Vagina (tissue), 2 donors: ENCODE data around the gene BCL11A. TPM values are rescaled to one million over a fixed set of nuclear protein-coding genes. Genes with fewer than 3 reads are reported as not detected.

Experiments
- DNase-seq, 2 donors: peaks; one replicate each; pipeline ENCODE4 v3.0.0-alpha.2; 2017; ENCODE audit errors: extremely low spot score in 2 of 2
- H3K27ac ChIP-seq: fragments of 200-600 bp; sonication (generic); one replicate; pipeline ENCODE4 v1.5.1; 2019
- H3K27me3 ChIP-seq: fragments of 200-600 bp; sonication (generic); one replicate; pipeline ENCODE4 v1.5.1; 2019
- H3K36me3 ChIP-seq, 2 donors: fragments of 200-600 bp; sonication (generic); one replicate each; pipeline ENCODE4 v1.5.1; 2017 to 2019
- H3K4me1 ChIP-seq: fragments of 200-600 bp; sonication (generic); one replicate; pipeline ENCODE4 v1.5.1; 2019
- H3K4me3 ChIP-seq, 2 donors: fragments of 200-600 bp; sonication (generic); 1 replicate in 1 of 2; 2 replicates in 1 of 2; pipeline ENCODE4 v1.5.1; 2016 to 2019
- H3K9me3 ChIP-seq: fragments of 200-600 bp; sonication (generic); one replicate; pipeline ENCODE4 v1.5.1; 2019
- POLR2A ChIP-seq, 2 donors: fragments of 450-650 bp; IDR thresholded peaks; one replicate each; pipeline ENCODE4 v1.6.1; 2017; ENCODE audit warnings: antibody characterized with exemption in 2 of 2, mild to moderate bottlenecking in 2 of 2, moderate library complexity in 2 of 2
- POLR2AphosphoS5 ChIP-seq, 2 donors: sonication (generic); formaldehyde crosslinking; IDR thresholded peaks; one replicate each; pipeline ENCODE4 v1.9.0; 2017; ENCODE audit warnings: antibody characterized with exemption in 2 of 2, mild to moderate bottlenecking in 2 of 2, low read depth in 1 of 2; ENCODE audit not compliant: insufficient read depth in 1 of 2
- intact Hi-C: fragments of 100-400 bp; cut with DNase I; formaldehyde crosslinking; loops from one replicate; pipeline ENCODE4 v1.15.1; 2023
- total RNA-seq: library from RNA; depleted of rRNA; stranded (reverse); fragments of >200 nt; gene quantifications from one replicate; pipeline ENCODE4 v1.2.3, GENCODE V29; 2016
- TF ChIP-seq, protein P1 (sequence below), 3 experiments: fragments of 450-650 bp in 2 of 3; fragments of 200-600 bp in 1 of 3; sonication (generic) in 1 of 3; IDR thresholded peaks; one replicate each; pipeline ENCODE4 v1.5.1; 2017 to 2019; ENCODE audit warnings: antibody characterized with exemption in 3 of 3, mild to moderate bottlenecking in 2 of 3, moderate library complexity in 2 of 3

The BCL11A gene
- total RNA-seq, 1 donor from 2014 or later = 48.4 TPM

DNA sequence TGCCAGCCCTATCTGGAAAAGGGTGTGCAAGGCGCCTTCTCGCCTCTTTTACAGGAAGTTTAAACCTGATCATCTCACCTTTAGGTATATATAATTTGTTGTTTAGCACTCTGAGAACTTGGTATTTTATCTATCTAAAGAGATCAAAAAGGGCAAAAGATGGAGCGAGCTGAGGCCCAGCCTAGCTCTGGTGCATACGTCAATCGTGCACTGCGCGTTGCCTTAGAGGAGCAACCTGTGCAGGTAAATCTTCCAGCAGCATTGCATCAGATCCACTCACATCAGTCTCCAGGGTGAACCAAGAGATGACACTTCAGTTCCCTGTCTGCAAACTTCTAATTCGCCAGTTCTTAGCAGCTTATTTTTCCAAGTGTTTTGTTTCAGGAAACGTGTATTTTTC lies 15.4 kb downstream of the BCL11A start:
- intact Hi-C loops = no loop called here
- peaks cover 40% of the 10 kb centered on the region for H3K4me1 ChIP-seq
- H3K9me3 ChIP-seq = no peaks in the 10 kb centered on the region
- TF ChIP-seq POLR2A (IDR thresholded peaks at IDR 0.05) (no peak), POLR2AphosphoS5 (IDR thresholded peaks at IDR 0.05; ENCODE audit: insufficient read depth in 1 of 2, low read depth in 1 of 2) (no peak)
- TF ChIP-seq, protein P1, sequence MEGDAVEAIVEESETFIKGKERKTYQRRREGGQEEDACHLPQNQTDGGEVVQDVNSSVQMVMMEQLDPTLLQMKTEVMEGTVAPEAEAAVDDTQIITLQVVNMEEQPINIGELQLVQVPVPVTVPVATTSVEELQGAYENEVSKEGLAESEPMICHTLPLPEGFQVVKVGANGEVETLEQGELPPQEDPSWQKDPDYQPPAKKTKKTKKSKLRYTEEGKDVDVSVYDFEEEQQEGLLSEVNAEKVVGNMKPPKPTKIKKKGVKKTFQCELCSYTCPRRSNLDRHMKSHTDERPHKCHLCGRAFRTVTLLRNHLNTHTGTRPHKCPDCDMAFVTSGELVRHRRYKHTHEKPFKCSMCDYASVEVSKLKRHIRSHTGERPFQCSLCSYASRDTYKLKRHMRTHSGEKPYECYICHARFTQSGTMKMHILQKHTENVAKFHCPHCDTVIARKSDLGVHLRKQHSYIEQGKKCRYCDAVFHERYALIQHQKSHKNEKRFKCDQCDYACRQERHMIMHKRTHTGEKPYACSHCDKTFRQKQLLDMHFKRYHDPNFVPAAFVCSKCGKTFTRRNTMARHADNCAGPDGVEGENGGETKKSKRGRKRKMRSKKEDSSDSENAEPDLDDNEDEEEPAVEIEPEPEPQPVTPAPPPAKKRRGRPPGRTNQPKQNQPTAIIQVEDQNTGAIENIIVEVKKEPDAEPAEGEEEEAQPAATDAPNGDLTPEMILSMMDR (IDR thresholded peaks at IDR 0.05) = no peak
- H3K27me3 ChIP-seq = no peaks in the 10 kb centered on the region
- no peaks in the 10 kb centered on the region for H3K36me3 ChIP-seq
- no peak overlapping the region for H3K4me3 ChIP-seq
- H3K27ac ChIP-seq = no peak overlapping the region
- no peak for DNase-seq

DNA sequence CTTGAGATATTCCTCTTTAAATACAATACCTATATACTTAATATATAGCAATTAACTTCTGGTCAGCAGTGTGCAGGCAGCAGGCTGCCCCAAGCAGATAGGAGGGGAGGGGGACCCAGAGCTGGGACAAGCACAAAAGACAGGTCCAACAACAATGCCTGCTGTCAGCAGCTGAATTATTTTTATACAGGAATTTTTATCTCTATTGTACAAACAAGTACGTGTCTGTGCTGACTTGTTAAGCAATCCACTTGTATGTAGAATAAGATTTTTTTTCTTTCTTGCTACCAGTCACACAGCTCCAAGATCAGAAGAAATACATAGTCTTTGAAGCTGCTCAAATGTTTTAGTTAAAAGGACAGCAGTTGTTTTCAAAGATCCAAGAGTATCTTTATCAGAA lies 16.7 kb downstream of the BCL11A start:
- Histone ChIP-seq H3K36me3 (no peaks in the 10 kb centered on the region), H3K9me3 (no peaks in the 10 kb centered on the region), H3K27ac (no peak overlapping the region), H3K4me3 (no peak overlapping the region), H3K27me3 (no peaks in the 10 kb centered on the region), H3K4me1 (peaks cover 46% of the 10 kb centered on the region)
- no peak for TF ChIP-seq POLR2A (IDR thresholded peaks at IDR 0.05)
- TF ChIP-seq, protein P1 (IDR thresholded peaks at IDR 0.05) = no peak
- TF ChIP-seq POLR2AphosphoS5 (IDR thresholded peaks at IDR 0.05; ENCODE audit: insufficient read depth in 1 of 2, low read depth in 1 of 2) = peak in 1 of 2 donors; percentile 18
- intact Hi-C loops = no loop called here
- no peak for DNase-seq

DNA sequence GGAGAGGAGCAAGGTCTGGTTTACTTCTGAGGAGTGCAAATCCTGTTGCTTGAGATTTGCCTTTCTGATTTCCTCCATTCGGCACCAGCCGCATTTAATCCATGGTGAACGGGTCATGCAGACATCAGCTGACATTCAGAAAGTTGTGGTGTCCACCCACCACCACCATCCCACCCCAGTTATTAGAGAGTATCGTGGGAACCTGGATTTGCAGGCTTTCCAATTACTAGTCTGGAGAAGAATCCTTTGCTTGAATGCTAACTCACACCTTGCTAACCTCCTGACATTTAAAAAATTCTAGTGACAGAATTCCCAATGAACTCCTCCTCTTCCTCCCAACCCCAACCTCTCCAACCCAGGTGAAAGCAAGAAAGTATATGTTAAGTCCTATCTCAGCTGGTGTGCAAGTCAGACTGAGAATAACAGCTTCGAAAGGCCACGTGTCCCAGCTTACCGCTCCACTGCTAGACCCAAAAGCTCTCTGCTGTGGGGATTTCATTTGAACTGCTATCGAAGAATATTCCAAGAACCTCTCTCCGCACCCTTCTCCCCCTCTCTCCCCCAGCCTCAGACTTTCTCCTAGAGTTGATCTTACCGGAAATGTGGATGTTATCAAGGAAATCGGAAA lies 17.7 kb downstream of the BCL11A start:
- Histone ChIP-seq H3K27me3 (no peaks in the 10 kb centered on the region), H3K36me3 (no peaks in the 10 kb centered on the region), H3K4me1 (peaks cover 47% of the 10 kb centered on the region), H3K27ac (no peak overlapping the region), H3K9me3 (no peaks in the 10 kb centered on the region), H3K4me3 (no peak overlapping the region)
- intact Hi-C loops = no loop called here
- peak in 1 of 2 donors; percentile 62 for DNase-seq
- TF ChIP-seq, protein P1 (IDR thresholded peaks at IDR 0.05) = no peak
- TF ChIP-seq POLR2A (IDR thresholded peaks at IDR 0.05) = no peak
- no peak for TF ChIP-seq POLR2AphosphoS5 (IDR thresholded peaks at IDR 0.05; ENCODE audit: insufficient read depth in 1 of 2, low read depth in 1 of 2)

DNA sequence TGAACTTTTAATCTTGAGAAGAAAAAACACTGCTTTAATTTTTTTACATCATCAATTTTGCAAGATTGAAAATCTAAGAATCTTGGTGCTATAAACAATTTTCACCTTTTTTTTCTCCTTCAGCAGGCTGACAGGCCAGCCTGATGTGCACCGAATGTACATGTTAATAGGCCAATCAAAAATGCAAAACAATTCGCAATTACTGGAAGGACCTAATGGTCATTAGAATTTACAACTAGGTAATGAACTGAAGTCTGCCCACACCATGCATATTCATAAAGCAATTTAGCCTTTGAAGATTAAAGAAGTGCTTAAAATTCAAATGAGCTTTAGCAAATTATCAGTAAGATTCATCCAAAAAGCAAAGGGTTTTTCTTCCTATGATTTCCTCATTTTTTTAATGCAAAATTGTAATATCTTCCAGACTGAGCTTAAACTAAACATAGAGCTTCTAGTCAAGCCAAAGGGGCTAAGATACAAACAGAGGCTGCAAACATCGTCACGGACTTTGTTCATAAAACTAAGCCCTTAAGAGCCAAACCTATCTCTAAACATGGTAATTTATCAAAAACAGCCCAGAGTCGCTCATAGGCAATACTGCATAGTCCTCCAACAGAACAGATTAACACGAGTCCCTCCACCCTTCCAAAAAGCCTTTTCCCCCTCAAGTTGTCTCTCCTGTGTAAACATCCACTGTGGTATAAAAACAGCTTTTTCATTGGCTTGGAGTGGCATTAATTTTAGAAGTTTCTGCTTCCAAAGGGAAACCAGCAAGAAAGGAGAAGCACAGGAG lies 18.4 kb downstream of the BCL11A start:
- TF ChIP-seq POLR2AphosphoS5 (IDR thresholded peaks at IDR 0.05; ENCODE audit: insufficient read depth in 1 of 2, low read depth in 1 of 2) (no peak), POLR2A (IDR thresholded peaks at IDR 0.05) (no peak)
- TF ChIP-seq, protein P1 (IDR thresholded peaks at IDR 0.05) = no peak
- DNase-seq = no peak
- Histone ChIP-seq H3K9me3 (no peaks in the 10 kb centered on the region), H3K4me1 (peaks cover 54% of the 10 kb centered on the region), H3K36me3 (no peaks in the 10 kb centered on the region), H3K27ac (no peak overlapping the region), H3K27me3 (no peaks in the 10 kb centered on the region), H3K4me3 (no peak overlapping the region)
- intact Hi-C loops = no loop called here
